ENCODE results near the gene ZNF79.
"Not testable (repeated sequence)": the region's sequence is repeated elsewhere in the genome, so short reads cannot be mapped to it uniquely, and the experiment has no call there.

The ZNF79 gene

GRCh38 chr9:127455324-127455992 is 31.3 kb downstream of the ZNF79 start:
- no peak for DNase-seq (ENCODE audit: low read depth in 2 of 3, low spot score in 1 of 3)

DNA sequence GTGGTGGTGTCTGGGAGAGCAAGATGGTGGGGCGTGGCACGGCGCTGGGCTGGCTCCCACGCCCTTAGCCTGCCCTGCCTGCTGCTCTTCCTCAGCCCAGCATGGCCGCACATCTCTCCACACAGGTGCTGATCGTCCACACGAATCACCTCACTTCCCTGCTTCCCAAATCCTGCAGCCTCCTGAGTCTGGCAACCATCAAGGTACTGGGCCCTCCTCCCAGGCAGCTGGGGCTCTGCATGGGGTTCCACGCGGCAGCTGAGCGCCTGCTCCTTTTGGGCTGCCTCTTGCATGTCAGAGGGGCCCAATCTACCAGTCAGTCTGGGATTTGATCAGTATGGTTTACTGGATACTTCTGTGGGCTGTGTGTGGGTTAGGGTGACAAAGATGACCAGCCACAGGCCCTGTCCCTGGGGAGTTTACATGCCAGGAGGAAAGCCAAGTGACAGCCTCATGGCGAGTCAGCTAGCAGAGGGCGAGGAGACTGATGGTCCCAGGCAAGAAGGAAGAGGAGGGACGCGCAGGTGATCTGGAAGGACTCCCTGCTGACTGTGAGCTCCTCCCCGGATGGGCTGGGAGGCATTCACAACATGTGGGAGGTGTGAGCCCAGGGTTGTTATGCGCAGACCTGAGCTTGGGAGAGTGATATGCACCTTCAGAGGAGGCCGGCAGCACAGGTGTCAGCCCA is 33.2 kb downstream of the ZNF79 start:
- no peak for DNase-seq (ENCODE audit: low read depth in 2 of 3, low spot score in 1 of 3)

DNA sequence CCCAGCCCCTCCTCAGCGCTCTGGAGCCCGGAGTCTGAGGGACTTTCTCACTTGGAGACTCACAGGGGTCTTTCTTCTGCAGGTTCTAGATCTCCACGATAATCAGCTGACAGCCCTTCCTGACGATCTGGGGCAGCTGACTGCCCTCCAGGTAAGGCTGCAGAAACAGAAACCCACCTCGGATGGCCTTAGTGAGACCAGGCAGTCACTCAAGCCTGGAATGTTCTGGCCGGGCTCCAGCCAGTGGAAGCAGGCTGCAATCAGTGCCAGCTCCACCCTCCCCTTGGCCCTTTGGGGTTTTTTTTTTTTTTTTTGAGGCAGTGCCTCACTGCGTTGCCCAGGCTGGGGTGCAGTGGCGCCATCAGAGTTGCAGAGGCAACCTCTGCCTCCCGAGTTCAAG is 34.7 kb downstream of the ZNF79 start:
- DNase-seq (ENCODE audit: low read depth in 2 of 3, low spot score in 1 of 3) = no peak

- DNase-seq (ENCODE audit: low read depth in 2 of 3, low spot score in 1 of 3) = no peak
Measured at GRCh38 chr9:127463382-127463781, 39.2 kb downstream of the ZNF79 start.

DNA sequence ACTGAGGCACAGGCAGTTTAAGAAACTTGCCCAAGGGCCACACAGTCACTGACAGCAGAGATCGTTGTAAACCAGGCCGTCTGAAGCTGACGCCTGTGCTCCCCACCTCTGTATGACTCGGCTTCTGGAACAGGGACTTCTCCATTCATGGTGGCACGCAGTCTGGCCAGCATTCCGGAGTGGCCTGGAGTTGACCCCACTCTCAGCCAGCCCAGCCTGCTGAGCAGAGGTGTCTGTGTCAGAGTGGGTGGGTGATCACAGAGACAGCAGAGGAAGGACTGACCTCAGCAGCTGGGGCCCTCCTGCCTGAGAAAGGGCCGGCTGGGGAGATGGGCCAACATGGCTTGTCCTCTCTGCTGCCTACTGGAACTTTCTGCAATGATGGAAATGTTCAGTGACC is 39.7 kb downstream of the ZNF79 start:
- no peak for DNase-seq (ENCODE audit: low read depth in 2 of 3, low spot score in 1 of 3)

DNA sequence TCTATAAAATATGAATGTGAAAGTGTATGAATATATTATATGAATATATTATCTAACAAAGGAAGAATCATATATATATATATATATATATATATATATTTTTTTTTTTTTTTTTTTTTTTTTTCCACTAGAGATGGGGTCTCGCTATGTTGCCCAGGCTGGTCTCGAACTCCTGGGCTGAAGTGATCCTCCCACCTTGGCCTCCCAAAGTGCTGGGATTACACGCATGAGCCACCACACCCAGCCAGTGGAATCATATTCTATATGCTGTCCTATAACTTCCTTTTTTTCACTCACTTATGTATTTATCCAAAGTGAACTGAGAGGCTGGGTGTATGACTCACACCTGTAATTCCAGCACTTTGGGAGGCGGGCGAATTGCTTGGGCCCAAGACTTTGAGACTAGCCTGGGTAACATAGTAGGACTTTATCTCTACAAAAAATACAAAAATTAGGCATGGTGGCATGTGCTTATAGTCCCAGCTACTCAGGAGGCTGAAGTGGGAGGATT is 42.3 kb downstream of the ZNF79 start:
- not testable (repeated sequence) for DNase-seq (ENCODE audit: low read depth in 2 of 3, low spot score in 1 of 3)

DNA sequence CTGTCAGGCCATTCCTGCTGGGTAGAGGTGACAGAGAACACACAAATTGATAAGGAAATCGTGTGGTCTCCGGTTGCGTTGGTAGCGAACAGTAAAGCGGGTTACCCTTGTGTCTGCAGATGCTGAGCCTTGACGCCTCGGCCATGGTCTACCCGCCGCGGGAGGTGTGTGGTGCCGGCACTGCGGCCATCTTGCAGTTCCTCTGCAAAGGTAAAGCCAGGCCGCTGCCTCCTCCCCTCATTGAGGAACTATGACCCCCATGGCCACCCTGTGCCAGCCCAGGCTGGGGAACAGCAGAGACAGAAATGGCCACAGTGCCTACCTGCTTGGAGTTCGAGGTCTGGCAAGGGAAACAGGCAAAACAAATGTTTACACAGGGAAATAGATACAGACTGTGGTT is 43.4 kb downstream of the ZNF79 start:
- DNase-seq (ENCODE audit: low read depth in 2 of 3, low spot score in 1 of 3) = no peak

- DNase-seq (ENCODE audit: low read depth in 2 of 3, low spot score in 1 of 3) = no peak
Measured at GRCh38 chr9:127470662-127471061, 46.5 kb downstream of the ZNF79 start.

GRCh38 chr9:127473501-127473900 is 49.3 kb downstream of the ZNF79 start:
- no peak for DNase-seq (ENCODE audit: low read depth in 2 of 3, low spot score in 1 of 3)

GRCh38 chr9:127473932-127474331 is 49.8 kb downstream of the ZNF79 start:
- no peak for DNase-seq (ENCODE audit: low read depth in 2 of 3, low spot score in 1 of 3)

DNA sequence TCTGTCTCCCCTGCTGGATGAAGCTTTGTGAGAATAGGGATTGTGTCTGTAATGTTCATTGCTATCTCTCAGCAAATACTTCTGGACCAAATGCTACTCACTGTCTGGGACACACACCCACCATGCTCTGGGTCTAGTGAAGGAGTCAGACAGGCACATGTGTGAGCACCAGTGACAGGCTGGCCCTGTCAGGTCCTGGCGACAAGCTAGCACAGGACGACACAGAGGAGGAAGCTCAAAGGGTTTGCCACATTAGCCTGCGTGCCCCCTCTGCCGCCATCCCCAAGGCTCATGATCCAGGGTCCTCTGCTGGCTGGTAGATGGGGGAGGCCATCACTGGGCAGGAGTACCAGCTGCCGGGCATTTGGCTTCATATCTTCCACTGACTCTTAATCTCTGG is 50.4 kb downstream of the ZNF79 start:
- no peak for DNase-seq (ENCODE audit: low read depth in 2 of 3, low spot score in 1 of 3)

DNA sequence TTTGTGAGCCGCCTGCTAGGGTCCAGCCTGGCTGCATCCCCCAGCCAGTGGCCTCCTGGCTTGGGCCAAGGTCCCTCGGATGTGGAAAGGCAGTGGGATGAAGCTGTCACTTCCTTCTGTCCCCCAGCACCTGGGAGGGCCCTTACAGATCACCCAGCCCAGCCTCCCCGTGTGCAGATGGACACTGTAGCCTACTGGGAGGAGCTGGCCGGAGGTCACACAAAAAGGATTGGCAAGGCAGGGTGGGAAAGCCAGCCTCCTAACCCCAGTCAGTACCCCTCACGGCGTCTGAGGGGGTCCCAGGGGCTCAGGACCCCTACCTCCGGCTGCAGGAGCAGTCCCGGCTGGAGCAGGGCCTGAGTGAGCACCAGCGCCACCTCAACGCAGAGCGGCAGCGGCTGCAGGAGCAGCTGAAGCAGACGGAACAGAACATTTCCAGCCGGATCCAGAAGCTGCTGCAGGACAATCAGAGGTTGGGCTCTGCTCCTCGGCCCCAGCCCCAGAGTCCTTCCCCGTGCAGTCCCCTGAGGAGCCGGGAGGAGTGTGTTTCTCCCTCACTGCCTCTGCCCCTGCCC is 55.4 kb downstream of the ZNF79 start:
- DNase-seq (ENCODE audit: low read depth in 2 of 3, low spot score in 1 of 3) = no peak

DNA sequence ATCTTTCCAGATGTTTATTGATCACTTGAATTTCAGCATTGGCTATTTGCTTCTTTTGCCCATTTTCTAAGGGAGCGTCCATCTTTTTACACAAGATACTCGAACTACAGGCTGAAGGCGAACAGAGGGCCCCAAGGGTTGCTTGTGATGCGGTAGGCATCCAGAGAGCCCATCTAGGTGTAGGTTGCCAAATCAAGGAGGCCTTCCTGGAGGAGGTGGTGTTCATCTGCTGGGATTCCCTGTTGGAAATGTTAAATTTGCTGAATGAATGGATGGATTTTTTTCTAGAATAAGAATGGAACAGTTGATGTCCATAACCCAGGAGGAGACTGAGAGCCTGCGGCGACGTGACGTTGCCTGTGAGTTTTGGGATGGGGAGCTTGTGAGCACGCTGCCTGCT is 58.5 kb downstream of the ZNF79 start:
- DNase-seq (ENCODE audit: low read depth in 2 of 3, low spot score in 1 of 3) = no peak

DNA sequence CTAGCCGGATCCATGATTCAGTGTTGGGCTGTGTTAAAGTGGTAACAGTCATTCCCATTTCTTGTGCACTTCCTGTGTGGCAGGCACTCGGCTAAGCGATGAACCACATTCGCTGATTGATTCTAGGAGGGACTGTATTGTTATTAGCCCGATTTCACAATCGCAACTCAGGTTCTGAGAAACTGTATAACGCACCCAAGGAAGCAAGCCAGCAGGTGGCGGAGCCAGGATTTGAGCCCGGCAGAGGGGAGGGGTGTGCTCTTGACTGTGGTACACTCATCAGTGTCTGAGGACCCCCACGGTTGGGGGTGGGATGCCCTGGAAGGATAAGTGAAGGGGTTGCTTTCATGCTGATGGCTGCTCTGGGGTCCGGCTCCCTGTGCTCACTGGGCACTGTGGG is 61.8 kb downstream of the ZNF79 start:
- no peak for DNase-seq (ENCODE audit: low read depth in 2 of 3, low spot score in 1 of 3)

DNA sequence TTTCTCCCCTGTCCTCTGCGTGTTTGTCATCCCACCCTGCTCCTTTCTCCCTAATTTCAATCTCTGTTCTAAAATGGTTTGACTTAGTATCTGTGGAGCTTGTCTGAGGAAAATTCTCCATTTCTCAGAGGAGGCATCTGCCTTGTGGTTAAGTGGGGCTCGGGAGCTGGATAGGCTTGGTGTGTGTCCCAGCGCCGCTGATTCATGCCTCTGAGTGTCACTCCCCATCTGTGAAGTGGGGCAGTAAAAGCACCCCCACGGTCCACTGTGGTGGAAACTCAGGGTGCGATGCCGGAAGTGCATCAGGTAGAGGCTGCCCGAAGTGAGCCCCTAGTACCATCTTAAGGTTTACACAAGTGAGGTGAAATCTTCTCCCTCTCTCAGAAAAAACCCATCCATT is 64.8 kb downstream of the ZNF79 start:
- DNase-seq (ENCODE audit: low read depth in 2 of 3, low spot score in 1 of 3) = no peak

DNA sequence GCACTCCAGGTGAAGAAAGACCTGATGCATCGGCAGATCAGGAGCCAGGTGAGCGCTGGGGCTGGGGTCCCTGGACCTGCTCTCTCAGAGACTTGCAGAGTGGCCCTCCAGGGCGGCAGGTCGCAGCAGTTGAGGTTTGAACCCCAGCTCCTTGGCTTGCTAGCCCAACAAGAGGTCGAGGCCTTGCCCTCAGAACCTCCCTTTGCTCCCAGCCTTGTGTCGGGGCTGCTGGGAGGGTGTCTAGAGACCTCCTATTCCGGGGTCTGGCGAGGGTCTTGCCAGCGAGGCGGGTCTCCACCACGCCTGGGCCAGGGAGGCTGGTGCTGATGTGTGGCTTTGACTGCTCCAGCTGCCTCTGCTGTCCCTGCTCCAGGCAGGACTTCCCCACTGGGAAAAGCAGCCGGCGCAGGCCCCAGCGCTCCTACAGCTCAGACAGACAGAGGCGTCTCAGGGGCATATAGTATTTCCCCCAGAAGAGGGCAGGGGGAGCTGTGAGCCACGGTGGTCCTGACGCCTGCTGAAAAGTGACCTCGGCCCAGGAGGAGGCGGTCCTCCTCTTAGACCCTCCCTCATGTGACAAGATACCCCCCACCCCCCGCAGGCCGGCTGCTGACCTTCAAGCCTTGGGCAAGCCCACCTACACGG is 65.4 kb downstream of the ZNF79 start:
- DNase-seq (ENCODE audit: low read depth in 2 of 3, low spot score in 1 of 3) = no peak

- no peak for DNase-seq (ENCODE audit: low read depth in 2 of 3, low spot score in 1 of 3)
Measured at GRCh38 chr9:127490535-127491230, 66.5 kb downstream of the ZNF79 start.

DNA sequence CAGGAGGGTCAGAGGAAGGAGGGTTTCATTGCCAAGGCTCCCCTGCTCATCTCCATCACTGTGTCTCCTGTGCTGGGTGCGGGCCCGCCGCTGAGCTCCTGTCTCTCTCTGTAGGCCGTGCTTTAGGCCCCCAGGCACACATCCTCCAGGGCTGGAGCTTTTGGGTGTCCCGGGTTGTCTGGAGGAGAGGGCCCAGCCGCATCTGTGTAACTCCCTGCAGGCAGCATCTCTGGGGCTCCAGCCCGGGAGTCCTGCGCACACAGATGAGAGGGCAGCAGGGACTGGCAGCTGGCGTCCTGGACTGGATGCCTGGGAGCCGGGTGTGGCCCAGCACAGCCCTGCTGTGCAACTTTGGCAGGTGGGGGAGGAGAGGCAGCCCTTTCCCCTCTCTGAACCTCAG is 67.3 kb downstream of the ZNF79 start:
- DNase-seq (ENCODE audit: low read depth in 2 of 3, low spot score in 1 of 3) = no peak

GRCh38 chr9:127492616-127493015 is 68.4 kb downstream of the ZNF79 start:
- DNase-seq (ENCODE audit: low read depth in 2 of 3, low spot score in 1 of 3) = no peak

GRCh38 chr9:127493592-127494303 is 69.6 kb downstream of the ZNF79 start:
- DNase-seq (ENCODE audit: low read depth in 2 of 3, low spot score in 1 of 3) = no peak

- DNase-seq (ENCODE audit: low read depth in 2 of 3, low spot score in 1 of 3) = no peak
Measured at GRCh38 chr9:127494304-127494702, 70.1 kb downstream of the ZNF79 start.

All from stimulated activated CD4-positive, alpha-beta T cell treated with anti-CD3 and anti-CD28 coated beads, Interleukin-12 subunit alpha, Interleukin-12 subunit beta, amount 100 ng/mL, for 48 hours (primary cell).